GM18505 (cell line): ENCODE results near the gene TMEM121.

ENCODE experiments used
- ATAC-seq: cut with Tn5 transposase; IDR thresholded peaks from one replicate; pipeline ENCODE4 v1.9.1; 2021; ENCODE audit not compliant: unreplicated experiment
- POLR2A ChIP-seq: IDR thresholded peaks from 4 replicates; pipeline ENCODE4 v1.6.1; 2011; ENCODE audit warnings: borderline replicate concordance; ENCODE audit not compliant: insufficient read depth, insufficient read length; ENCODE audit errors: extremely low read depth

The TMEM121 gene

GRCh38 chr14:105508601-105509000 is 17.8 kb upstream of the TMEM121 start:
- no peak for TF ChIP-seq POLR2A
- no peak for ATAC-seq

GRCh38 chr14:105517096-105517495 is 9.3 kb upstream of the TMEM121 start:
- no peak for ATAC-seq
- TF ChIP-seq POLR2A, result no peak

- no peak for ATAC-seq
- no peak for TF ChIP-seq POLR2A
Observed at GRCh38 chr14:105519946-105520698, 6.3 kb upstream of the TMEM121 start.

- TF ChIP-seq POLR2A, result no peak
- no peak for ATAC-seq
Observed at GRCh38 chr14:105525326-105525725, 1.1 kb upstream of the TMEM121 start.

GRCh38 chr14:105526776-105527380 is 495 bp downstream of the TMEM121 start:
- no peak for TF ChIP-seq POLR2A
- ATAC-seq, result no peak

GRCh38 chr14:105527381-105527825 is 1.0 kb downstream of the TMEM121 start:
- ATAC-seq, result no peak
- TF ChIP-seq POLR2A, result no peak

- ATAC-seq, result no peak
- no peak for TF ChIP-seq POLR2A
Observed at GRCh38 chr14:105527826-105528585, 1.6 kb downstream of the TMEM121 start.

- no peak for ATAC-seq
- TF ChIP-seq POLR2A, result no peak
Observed at GRCh38 chr14:105528586-105529318, 2.4 kb downstream of the TMEM121 start.

- no peak for ATAC-seq
- TF ChIP-seq POLR2A, result no peak
Observed at GRCh38 chr14:105529319-105529568, 2.9 kb downstream of the TMEM121 start.

GRCh38 chr14:105529569-105530284 is 3.3 kb downstream of the TMEM121 start:
- ATAC-seq, result no peak
- no peak for TF ChIP-seq POLR2A

- TF ChIP-seq POLR2A, result no peak
- no peak for ATAC-seq
Observed at GRCh38 chr14:105530285-105531087, 4.1 kb downstream of the TMEM121 start.
